H9 (cell line): Measurements from ENCODE around the gene MLPH. TPM values are rescaled to one million over a fixed set of nuclear protein-coding genes. Genes with fewer than 3 reads are reported as not detected.

Source experiments
- DNase-seq: peaks from one replicate; pipeline ENCODE4 v3.0.0-alpha.2; 2017
- H2AFZ ChIP-seq: one replicate; pipeline ENCODE4 v1.6.1; 2013; ENCODE audit warnings: mild to moderate bottlenecking, low read length, control low read depth, moderate library complexity
- H2AK5ac ChIP-seq: 2 replicates; pipeline ENCODE4 v1.6.1; 2013; ENCODE audit warnings: low read length, control low read depth, mixed read lengths; ENCODE audit not compliant: insufficient read length
- H2BK120ac ChIP-seq: one replicate; pipeline ENCODE4 v1.6.1; 2013; ENCODE audit warnings: low read depth, mild to moderate bottlenecking, low read length, control low read depth, inconsistent platforms; ENCODE audit not compliant: poor library complexity, severe bottlenecking
- H2BK12ac ChIP-seq: 2 replicates; pipeline ENCODE4 v1.6.1; 2013; ENCODE audit warnings: low read length, control low read depth, mixed read lengths, low read depth; ENCODE audit not compliant: insufficient read length
- H2BK15ac ChIP-seq: 2 replicates; pipeline ENCODE4 v1.6.1; 2013; ENCODE audit warnings: low read depth, low read length, control low read depth
- H2BK20ac ChIP-seq: one replicate; pipeline ENCODE4 v1.6.1; 2013; ENCODE audit warnings: low read depth, mild to moderate bottlenecking, low read length, control low read depth, inconsistent platforms; ENCODE audit not compliant: poor library complexity, severe bottlenecking
- H2BK5ac ChIP-seq: 2 replicates; pipeline ENCODE4 v1.6.1; 2013; ENCODE audit warnings: low read length, control low read depth, mixed read lengths; ENCODE audit not compliant: insufficient read length
- H3K14ac ChIP-seq: 2 replicates; pipeline ENCODE4 v1.6.1; 2013; ENCODE audit warnings: low read length, control low read depth; ENCODE audit not compliant: insufficient read depth
- H3K18ac ChIP-seq: 2 replicates; pipeline ENCODE4 v1.6.1; 2013; ENCODE audit warnings: low read depth, mild to moderate bottlenecking, mixed read lengths, low read length, control low read depth; ENCODE audit not compliant: insufficient read length
- H3K23ac ChIP-seq: 2 replicates; pipeline ENCODE4 v1.6.1; 2013; ENCODE audit warnings: low read length, control low read depth, mixed read lengths, low read depth; ENCODE audit not compliant: insufficient read length
- H3K23me2 ChIP-seq: 2 replicates; pipeline ENCODE4 v1.6.1; 2013; ENCODE audit warnings: low read depth, mild to moderate bottlenecking, mixed read lengths, low read length, control low read depth; ENCODE audit not compliant: insufficient read length, poor library complexity, severe bottlenecking
- H3K27ac ChIP-seq: 2 replicates; pipeline ENCODE4 v1.5.1; 2013; ENCODE audit warnings: low read length, control low read depth, mixed read lengths, low read depth; ENCODE audit not compliant: insufficient read length
- H3K27me3 ChIP-seq: 2 replicates; pipeline ENCODE4 v1.6.1; 2013; ENCODE audit warnings: low read length, control low read depth, inconsistent platforms; ENCODE audit not compliant: insufficient read depth
- H3K4ac ChIP-seq: 2 replicates; pipeline ENCODE4 v1.6.1; 2013; ENCODE audit warnings: low read depth, mild to moderate bottlenecking, control low read depth, inconsistent platforms, low read length, moderate library complexity
- H3K4me1 ChIP-seq: 2 replicates; pipeline ENCODE4 v1.6.1; 2013; ENCODE audit warnings: low read length, control low read depth, inconsistent platforms; ENCODE audit not compliant: insufficient read depth
- H3K4me2 ChIP-seq: 2 replicates; pipeline ENCODE4 v1.6.1; 2013; ENCODE audit warnings: low read length, control low read depth, mixed read lengths; ENCODE audit not compliant: insufficient read length, insufficient read depth
- H3K56ac ChIP-seq: 2 replicates; pipeline ENCODE4 v1.6.1; 2013; ENCODE audit warnings: low read depth, mild to moderate bottlenecking, mixed read lengths, low read length, control low read depth; ENCODE audit not compliant: insufficient read length
- H3K79me1 ChIP-seq: 2 replicates; pipeline ENCODE4 v1.6.1; 2013; ENCODE audit warnings: low read depth, mild to moderate bottlenecking, moderate library complexity, low read length, control low read depth, inconsistent platforms; ENCODE audit not compliant: insufficient read depth, poor library complexity, severe bottlenecking
- H3K79me2 ChIP-seq: 2 replicates; pipeline ENCODE4 v1.6.1; 2013; ENCODE audit warnings: low read length, control low read depth, inconsistent platforms; ENCODE audit not compliant: insufficient read depth
- H3K9ac ChIP-seq: 2 replicates; pipeline ENCODE4 v1.6.1; 2013; ENCODE audit warnings: low read length, control low read depth, mixed read lengths; ENCODE audit not compliant: insufficient read length; ENCODE audit errors: extremely low read depth
- H3K9me3 ChIP-seq: one replicate; pipeline ENCODE4 v1.6.1; 2013; ENCODE audit warnings: low read depth, low read length, inconsistent platforms; ENCODE audit not compliant: control insufficient read depth
- H3T11ph ChIP-seq: one replicate; pipeline ENCODE4 v1.6.1; 2013; ENCODE audit warnings: mild to moderate bottlenecking, low read length, control low read depth, inconsistent platforms
- H4K20me1 ChIP-seq: one replicate; pipeline ENCODE4 v1.6.1; 2013; ENCODE audit not compliant: control insufficient read depth, insufficient read length, insufficient read depth
- H4K5ac ChIP-seq: 2 replicates; pipeline ENCODE4 v1.6.1; 2013; ENCODE audit warnings: low read depth, mild to moderate bottlenecking, mixed read lengths, low read length, control low read depth; ENCODE audit not compliant: insufficient read length
- H4K8ac ChIP-seq: replicated peaks from 2 replicates; pipeline ENCODE4 v1.6.1; 2013; ENCODE audit warnings: low read length, control low read depth, mixed read lengths, low read depth; ENCODE audit not compliant: insufficient read length
- H4K91ac ChIP-seq: 2 replicates; pipeline ENCODE4 v1.6.1; 2013; ENCODE audit warnings: low read depth, mild to moderate bottlenecking, moderate library complexity, mixed read lengths, low read length, control low read depth; ENCODE audit not compliant: insufficient read length
- H3K27ac Mint-ChIP-seq, 3 experiments: 2 replicates in 2 of 3; 3 replicates in 1 of 3; pipeline ENCODE4 v1.8.0; 2020 to 2021; ENCODE audit warnings: mixed read lengths in 3 of 3, mild to moderate bottlenecking in 1 of 3, moderate library complexity in 1 of 3
- H3K27me3 Mint-ChIP-seq: 2 replicates; pipeline ENCODE4 v1.8.0; 2021; ENCODE audit warnings: low read depth, mild to moderate bottlenecking, moderate library complexity, mixed read lengths
- H3K36me3 Mint-ChIP-seq, 3 experiments: 2 replicates in 2 of 3; 3 replicates in 1 of 3; pipeline ENCODE4 v1.8.0; 2020 to 2021; ENCODE audit warnings: low read depth in 3 of 3, mixed read lengths in 3 of 3; ENCODE audit not compliant: insufficient read depth in 1 of 3
- H3K4me1 Mint-ChIP-seq, 2 experiments: 2 replicates each; pipeline ENCODE4 v1.8.0; 2020; ENCODE audit warnings: mixed read lengths in 2 of 2
- H3K4me3 Mint-ChIP-seq, 2 experiments: 2 replicates in 1 of 2; 3 replicates in 1 of 2; pipeline ENCODE4 v1.8.0; 2020 to 2021; ENCODE audit warnings: mild to moderate bottlenecking in 2 of 2, mixed read lengths in 2 of 2, moderate library complexity in 1 of 2
- H3K9me3 Mint-ChIP-seq, 2 experiments: 2 replicates in 1 of 2; 3 replicates in 1 of 2; pipeline ENCODE4 v1.8.0; 2020; ENCODE audit warnings: mild to moderate bottlenecking in 2 of 2, mixed read lengths in 2 of 2, moderate library complexity in 1 of 2
- CTCF ChIP-seq: fragments of 200-600 bp; sonication (generic); conservative IDR thresholded peaks from 3 replicates; pipeline ENCODE4 v1.8.0; 2021; ENCODE audit warnings: antibody characterized with exemption, mild to moderate bottlenecking
- WGBS: extraction: QIAGEN DNeasy Blood & Tissue Kit; methylation state at CpG from one replicate; pipeline ENCODE4 v1.1.7; 2013; ENCODE audit warnings: missing lambda C conversion rate, low lambda C conversion rate, mixed read lengths; ENCODE audit not compliant: insufficient read length; ENCODE audit errors: extremely low coverage; 5-methylcytosine and 5-hydroxymethylcytosine counted together
- total RNA-seq: library from RNA; stranded (reverse); gene quantifications from 2 replicates; pipeline ENCODE4 v1.2.1, GENCODE V29; 2021

MLPH gene
- total RNA-seq, 1 experiment from 2014 or later, result 3.4 TPM

- H3K9me3 Mint-ChIP-seq, result no peaks in the 10 kb centered on the region
- no peak overlapping the region for H3K4me3 Mint-ChIP-seq
- Histone ChIP-seq H3K27ac (no peak overlapping the region), H2BK12ac (no peak overlapping the region), H2BK20ac (no peak overlapping the region), H3T11ph (no peak overlapping the region), H3K18ac (no peak overlapping the region), H3K56ac (no peak overlapping the region), H2AFZ (no peak overlapping the region), H2AK5ac (no peak overlapping the region), H3K79me1 (no peaks in the 10 kb centered on the region), H3K9me3 (no peaks in the 10 kb centered on the region), H2BK120ac (no peak overlapping the region), H2BK5ac (no peak overlapping the region), H3K14ac (no peak overlapping the region), H4K20me1 (no peaks in the 10 kb centered on the region), H4K5ac (no peak overlapping the region), H3K23ac (no peak overlapping the region), H4K8ac (no peak overlapping the region), H3K79me2 (no peaks in the 10 kb centered on the region), H3K4me1 (no peaks in the 10 kb centered on the region), H3K23me2 (no peaks in the 10 kb centered on the region), H3K9ac (no peak overlapping the region), H3K27me3 (no peaks in the 10 kb centered on the region), H3K4ac (no peak overlapping the region), H2BK15ac (no peak overlapping the region), H3K4me2 (no peak overlapping the region), H4K91ac (no peak overlapping the region)
- no peaks in the 10 kb centered on the region; a peak in 2 of 7 replicates for H3K36me3 Mint-ChIP-seq
- H3K4me1 Mint-ChIP-seq, result peaks cover 5 to 6% of the 10 kb centered on the region in 2 experiments
- WGBS, result no CpG with 5 or more reads among the region's 11 CpGs
- no peak for TF ChIP-seq CTCF
- H3K27me3 Mint-ChIP-seq, result peaks cover 11% of the 10 kb centered on the region
- no peak for DNase-seq
- H3K27ac Mint-ChIP-seq, result no peak overlapping the region
Observed at GRCh38 chr2:237527233-237527632, 40.2 kb downstream of the MLPH start.
